Endothelial cell of umbilical vein (primary cell): ENCODE results near the gene IQCE. TPM values are rescaled to one million over a fixed set of nuclear protein-coding genes. Genes with fewer than 3 reads are reported as not detected.

Experiments
- BruUV-seq: library from RNA; stranded (reverse); fragments of 400-500 nt; replicated peaks from 2 replicates; lab custom pipeline; 2021; lab: Mats Ljungman, UMichigan
- CTCF ChIA-PET: fragments of 300-600, 350-600 bp; sonication (Branson Sonifier 250); formaldehyde crosslinking; loops from one replicate; lab custom pipeline; 2021; ENCODE audit warnings: antibody characterized with exemption, inconsistent platforms; lab: Charles Lee
- POLR2A ChIA-PET: fragments of 300-600, 350-600 bp; sonication (Branson Sonifier 250); formaldehyde crosslinking; loops from one replicate; lab custom pipeline; 2021; ENCODE audit warnings: antibody characterized with exemption, inconsistent platforms; lab: Charles Lee
- DNase-seq: peaks from one replicate; pipeline ENCODE4 v3.0.0-alpha.2; 2011; ENCODE audit warnings: low read depth, low spot score
- FAIRE-seq: peaks from 2 replicates; lab custom pipeline; 2011; peaks lifted over from hg19 to GRCh38; lab: Jason Lieb, UNC
- H2AFZ ChIP-seq: 2 replicates; pipeline ENCODE4 v1.6.0; 2012; ENCODE audit warnings: low read depth, low read length, control low read depth, inconsistent platforms
- H3K27ac ChIP-seq: 2 replicates; pipeline ENCODE4 v1.5.1; 2011; ENCODE audit warnings: low read depth, mild to moderate bottlenecking, control low read depth, low read length, moderate library complexity; ENCODE audit not compliant: insufficient read depth
- H3K27me3 ChIP-seq, 2 experiments: 2 replicates each; pipeline versions ENCODE4 v1.6.0 to v1.6.1; 2011; ENCODE audit warnings: low read length in 2 of 2, mixed read lengths in 1 of 2; ENCODE audit not compliant: control insufficient read depth in 2 of 2, insufficient read depth in 2 of 2
- H3K36me3 ChIP-seq, 2 experiments: 2 replicates in 1 of 2; 3 replicates in 1 of 2; pipeline ENCODE4 v1.5.1; 2011; ENCODE audit warnings: low read length in 2 of 2, mild to moderate bottlenecking in 1 of 2, moderate library complexity in 1 of 2; ENCODE audit not compliant: control insufficient read depth in 2 of 2, insufficient read depth in 2 of 2; ENCODE audit errors: extremely low read depth in 1 of 2
- H3K4me1 ChIP-seq: 3 replicates; pipeline ENCODE4 v1.5.1; 2011; ENCODE audit warnings: mild to moderate bottlenecking, low read length; ENCODE audit not compliant: control insufficient read depth, insufficient read depth; ENCODE audit errors: extremely low read depth
- H3K4me2 ChIP-seq: 2 replicates; pipeline ENCODE4 v1.6.1; 2011; ENCODE audit warnings: low read length, control low read depth, mixed read lengths; ENCODE audit not compliant: insufficient read depth
- H3K4me3 ChIP-seq, 3 experiments: fragments of 200-600 bp in 1 of 3; sonication (generic), shearing (Covaris generic) in 1 of 3; replicated peaks in 1 of 3; 2 replicates each; pipeline ENCODE4 v1.5.1; 2011 to 2016; ENCODE audit warnings: control low read depth in 3 of 3, low read length in 3 of 3, mild to moderate bottlenecking in 2 of 3, inconsistent platforms in 1 of 3, low read depth in 1 of 3, moderate library complexity in 1 of 3; ENCODE audit not compliant: insufficient read depth in 1 of 3
- H3K79me2 ChIP-seq: 2 replicates; pipeline ENCODE4 v1.6.0; 2012; ENCODE audit warnings: low read length, inconsistent platforms; ENCODE audit not compliant: control insufficient read depth, insufficient read depth
- H3K9ac ChIP-seq: replicated peaks from 2 replicates; pipeline ENCODE3; 2011; ENCODE audit warnings: low read length, control low read depth; ENCODE audit not compliant: insufficient read depth; ENCODE audit errors: extremely low read depth
- H3K9me1 ChIP-seq: replicated peaks from 3 replicates; pipeline ENCODE4 v1.6.0; 2011; ENCODE audit warnings: mild to moderate bottlenecking, low read length; ENCODE audit not compliant: control insufficient read depth, insufficient read depth; ENCODE audit errors: extremely low read depth
- H3K9me3 ChIP-seq: replicated peaks from 2 replicates; pipeline ENCODE4 v1.5.1; 2012; ENCODE audit warnings: low read length, inconsistent platforms; ENCODE audit not compliant: control insufficient read depth, insufficient read depth
- H4K20me1 ChIP-seq: replicated peaks from 2 replicates; pipeline ENCODE3; 2011; ENCODE audit warnings: mild to moderate bottlenecking, low read length; ENCODE audit not compliant: control insufficient read depth, insufficient read depth; ENCODE audit errors: extremely low read depth
- EZH2 ChIP-seq: IDR thresholded peaks from 2 replicates; pipeline ENCODE4 v1.6.1; 2012; ENCODE audit warnings: borderline replicate concordance, low read depth, mild to moderate bottlenecking, moderate library complexity, low read length, inconsistent platforms; ENCODE audit not compliant: severe bottlenecking
- FOS ChIP-seq: IDR thresholded peaks from 2 replicates; pipeline ENCODE4 v1.6.1; 2011; ENCODE audit warnings: mild to moderate bottlenecking, low read length, moderate library complexity, borderline replicate concordance; ENCODE audit not compliant: insufficient read depth
- GATA2 ChIP-seq: IDR thresholded peaks from 2 replicates; pipeline ENCODE4 v1.7.0; 2011; ENCODE audit warnings: low read depth, mild to moderate bottlenecking, moderate library complexity, mixed read lengths, low read length; ENCODE audit not compliant: insufficient read length, insufficient read depth
- JUN ChIP-seq: IDR thresholded peaks from 2 replicates; pipeline ENCODE4 v1.6.1; 2011; ENCODE audit warnings: borderline replicate concordance, low read depth; ENCODE audit not compliant: insufficient read length, insufficient read depth
- MYC ChIP-seq: IDR thresholded peaks from one replicate; pipeline ENCODE4 v1.6.1; 2011; ENCODE audit warnings: mild to moderate bottlenecking, low read depth, low read length
- POLR2A ChIP-seq: IDR thresholded peaks from 2 replicates; pipeline ENCODE4 v1.6.1; 2012; ENCODE audit warnings: low read depth, mild to moderate bottlenecking, control low read depth, low read length
- POLR2AphosphoS5 ChIP-seq: IDR thresholded peaks from 2 replicates; pipeline ENCODE4 v1.6.1; 2012; ENCODE audit warnings: low read depth, mild to moderate bottlenecking, control low read depth, low read length, moderate library complexity; ENCODE audit not compliant: insufficient read depth
- dilution Hi-C: fragments of 300-500 bp; cut with MboI; formaldehyde crosslinking; loops from one replicate; pipeline ENCODE4 v1.15.0; 2019; ENCODE audit warnings: low sequenced_read_pairs; ENCODE audit not compliant: extremely low pct_ligation_motif_present
- intact Hi-C: fragments of 100-400 bp; cut with micrococcal nuclease; formaldehyde crosslinking; loops from one replicate; pipeline ENCODE4 v1.10.0; 2022
- polyA plus RNA-seq, 4 experiments: library from polyadenylated mRNA; depleted of rRNA in 3 of 4; stranded (reverse) in 3 of 4; unstranded in 1 of 4; fragments of >200 nt; gene quantifications; 2 replicates each; pipeline versions ENCODE4 v1.2.1 to v1.2.3, GENCODE V29; 2011 to 2012; ENCODE audit warnings: missing spikeins in 1 of 4
- total RNA-seq: library from RNA; stranded (reverse); gene quantifications from 2 replicates; pipeline ENCODE4 v1.2.3, GENCODE V29; 2021
- TF ChIP-seq, protein P1 (sequence below), 2 donors: IDR thresholded peaks; 1 replicate in 1 of 2; 2 replicates in 1 of 2; pipeline ENCODE4 v1.5.1; 2011; ENCODE audit warnings: low read length in 2 of 2, mild to moderate bottlenecking in 2 of 2, moderate library complexity in 2 of 2, control low read depth in 1 of 2, inconsistent platforms in 1 of 2, low read depth in 1 of 2; ENCODE audit not compliant: insufficient read depth in 1 of 2; ENCODE audit errors: extremely low read depth in 1 of 2
- TF ChIP-seq, protein P2 (sequence below): IDR thresholded peaks from 2 replicates; pipeline ENCODE4 v1.6.1; 2011; ENCODE audit not compliant: insufficient read depth, insufficient read length

Gene IQCE
- total and polyA plus RNA-seq, 2 donors (not counting 3 experiments of a cell fraction or from before 2014, with no cell fraction given) = 4.9 to 14.5 TPM

DNA sequence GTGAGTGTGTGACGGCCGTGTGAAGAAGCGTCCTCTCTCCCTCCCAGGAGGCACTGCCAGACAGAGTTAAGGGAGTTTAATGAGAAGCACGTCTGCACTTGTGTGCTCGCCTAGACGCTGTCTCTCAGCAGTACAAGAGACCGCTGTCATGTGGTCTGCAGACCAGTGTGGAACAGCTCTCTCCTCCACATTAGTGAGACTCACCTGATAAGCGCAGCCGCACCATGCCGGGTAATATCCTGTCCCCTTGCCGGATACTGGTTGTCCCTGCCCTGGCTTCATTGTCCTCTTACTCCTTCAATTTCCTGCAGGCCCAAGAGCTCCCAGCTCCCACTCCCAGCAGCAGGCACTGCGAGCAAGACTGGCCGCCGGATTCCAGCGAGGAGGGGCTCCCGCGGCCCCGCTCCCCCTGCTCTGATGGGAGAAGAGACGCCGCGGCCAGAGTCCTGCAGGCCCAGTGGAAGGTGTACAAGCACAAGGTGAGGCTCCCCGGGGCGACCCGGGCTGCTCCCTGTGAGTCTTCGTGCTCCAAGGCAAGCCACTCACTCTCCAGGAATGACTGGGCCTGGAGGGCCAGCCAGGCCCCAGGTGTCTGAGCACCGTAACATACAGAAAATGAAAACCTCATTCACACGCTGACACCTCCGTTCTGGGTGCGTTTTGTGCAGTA lies 39.5 kb downstream of the IQCE start:
- H3K4me1 ChIP-seq = no peaks in the 10 kb centered on the region
- intact Hi-C loops (no loop called here), dilution Hi-C loops (no loop called here)
- H2AFZ ChIP-seq = no peak overlapping the region
- DNase-seq (no peak), FAIRE-seq (no peak)
- no peak overlapping the region for H3K4me3 ChIP-seq
- H4K20me1 ChIP-seq = no peaks in the 10 kb centered on the region
- H3K9me1 ChIP-seq = no peaks in the 10 kb centered on the region
- no peak overlapping the region for H3K9ac ChIP-seq
- no peak overlapping the region for H3K4me2 ChIP-seq
- no TSS peak for BruUV-seq
- ChIA-PET POLR2A (no interaction called here), CTCF (interaction anchor here (0.5 kb wide), 1 partner anchor 9 kb away, joined by 3 read pairs; no protein-coding TSS in a partner anchor)
- H3K27ac ChIP-seq = no peak overlapping the region
- peaks cover 0 to 20% of the 10 kb centered on the region in 2 experiments for H3K36me3 ChIP-seq
- TF ChIP-seq MYC = no peak
- TF ChIP-seq, protein P1, sequence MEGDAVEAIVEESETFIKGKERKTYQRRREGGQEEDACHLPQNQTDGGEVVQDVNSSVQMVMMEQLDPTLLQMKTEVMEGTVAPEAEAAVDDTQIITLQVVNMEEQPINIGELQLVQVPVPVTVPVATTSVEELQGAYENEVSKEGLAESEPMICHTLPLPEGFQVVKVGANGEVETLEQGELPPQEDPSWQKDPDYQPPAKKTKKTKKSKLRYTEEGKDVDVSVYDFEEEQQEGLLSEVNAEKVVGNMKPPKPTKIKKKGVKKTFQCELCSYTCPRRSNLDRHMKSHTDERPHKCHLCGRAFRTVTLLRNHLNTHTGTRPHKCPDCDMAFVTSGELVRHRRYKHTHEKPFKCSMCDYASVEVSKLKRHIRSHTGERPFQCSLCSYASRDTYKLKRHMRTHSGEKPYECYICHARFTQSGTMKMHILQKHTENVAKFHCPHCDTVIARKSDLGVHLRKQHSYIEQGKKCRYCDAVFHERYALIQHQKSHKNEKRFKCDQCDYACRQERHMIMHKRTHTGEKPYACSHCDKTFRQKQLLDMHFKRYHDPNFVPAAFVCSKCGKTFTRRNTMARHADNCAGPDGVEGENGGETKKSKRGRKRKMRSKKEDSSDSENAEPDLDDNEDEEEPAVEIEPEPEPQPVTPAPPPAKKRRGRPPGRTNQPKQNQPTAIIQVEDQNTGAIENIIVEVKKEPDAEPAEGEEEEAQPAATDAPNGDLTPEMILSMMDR (IDR thresholded peaks at IDR 0.05; ENCODE audit: extremely low read depth in 1 of 2, insufficient read depth in 1 of 2, low read depth in 1 of 2, low read length in 2 of 2) = no peak
- no peak for TF ChIP-seq FOS
- TF ChIP-seq POLR2A = no peak
- TF ChIP-seq GATA2 = no peak
- TF ChIP-seq, protein P2, sequence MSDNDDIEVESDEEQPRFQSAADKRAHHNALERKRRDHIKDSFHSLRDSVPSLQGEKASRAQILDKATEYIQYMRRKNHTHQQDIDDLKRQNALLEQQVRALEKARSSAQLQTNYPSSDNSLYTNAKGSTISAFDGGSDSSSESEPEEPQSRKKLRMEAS = no peak
- TF ChIP-seq POLR2AphosphoS5 = no peak
- no peak for TF ChIP-seq JUN
- TF ChIP-seq EZH2 = no peak
- H3K9me3 ChIP-seq = no peaks in the 10 kb centered on the region
- no peaks in the 10 kb centered on the region for H3K79me2 ChIP-seq
- H3K27me3 ChIP-seq = no peaks in the 10 kb centered on the region
